ENCODE measurements around the gene PRPF19. TPM values are rescaled to one million over a fixed set of nuclear protein-coding genes. Genes with fewer than 3 reads are reported as not detected.

Gene PRPF19
- total and polyA plus RNA-seq, 10 of the 15 experiments (the other 5 are each of a cell fraction or from before 2014, with no cell fraction given): 8.7 to 170 (median 61.3) TPM

- intact Hi-C loops (cut with micrococcal nuclease; ENCODE audit: unreplicated experiment) (no loop called here), in situ Hi-C loops (cut with MboI) (no loop called here)
- POLR2A ChIA-PET: interaction anchor here (0.7 to 1.1 kb wide), 2 partner anchors 19 to 31 kb away, joined by 3 to 4 read pairs; partner anchors contain the start of gene TMEM132A
- Histone ChIP-seq H3K27ac (ENCODE audit: control insufficient read depth, insufficient read depth) (no peak overlapping the region), H3K79me2 (ENCODE audit: control insufficient read depth, insufficient read depth, low read length) (peaks cover 32% of the 10 kb centered on the region), H2AFZ (ENCODE audit: control insufficient read depth, low read depth, low read length) (no peak overlapping the region), H3K4me2 (ENCODE audit: control insufficient read depth, insufficient read depth) (peak overlapping the region; percentile 1; the same call in 1 of the 2 replicates), H3K27me3 (replicated peaks in 1 of 2; ENCODE audit: control insufficient read depth in 2 of 2, insufficient read depth in 2 of 2, low read length in 1 of 2) (no peaks in the 10 kb centered on the region), H3K36me3 (ENCODE audit: control insufficient read depth in 2 of 2, insufficient read depth in 2 of 2, low read length in 1 of 2) (peaks cover 27 to 28% of the 10 kb centered on the region in 2 experiments), H3K4me1 (ENCODE audit: control insufficient read depth, insufficient read depth, low read length) (peaks cover 20% of the 10 kb centered on the region), H3K9me3 (replicated peaks; ENCODE audit: control insufficient read depth, insufficient read depth, low read length) (no peaks in the 10 kb centered on the region), H3K4me3 (no peak overlapping the region), H3K9ac (ENCODE audit: control insufficient read depth, insufficient read depth, low read length) (no peak overlapping the region), H4K20me1 (ENCODE audit: control insufficient read depth, insufficient read depth) (no peaks in the 10 kb centered on the region; the same call in none of the 2 replicates)
- ATAC-seq (no peak), FAIRE-seq (no peak), DNase-seq (ENCODE audit: low read depth, low spot score) (no peak)
- 86% methylated on average over 9 of the region's 9 CpGs for whole genome bisulfite sequencing (ENCODE audit: insufficient coverage, insufficient replicate concordance, low lambda C conversion rate, missing lambda C conversion rate)
- BruUV-seq (replicated peaks): no TSS peak
- CTCF ChIA-PET: interaction anchor here (0.5 kb wide), 1 partner anchor 137 kb away, joined by 3 read pairs; no protein-coding TSS in a partner anchor
- SMC1A ChIA-PET (ENCODE audit: uncharacterized antibody, unreplicated experiment): interaction anchor here (0.6 kb wide), 1 partner anchor 29 kb away, joined by 3 read pairs; the partner anchor contains the start of gene TMEM109
- TF ChIP-seq PML (IDR thresholded peaks at IDR 0.05; ENCODE audit: low read length) (no peak), SREBF2 (IDR thresholded peaks at IDR 0.05; ENCODE audit: low read length) (no peak), SMARCA5 (IDR thresholded peaks at IDR 0.05) (no peak), ATF2 (IDR thresholded peaks at IDR 0.05; ENCODE audit: low read length) (no peak), SMAD1 (IDR thresholded peaks at IDR 0.05; ENCODE audit: low read depth, partially characterized antibody) (no peak), TCF12 (IDR thresholded peaks at IDR 0.05; ENCODE audit: low read depth, low read length) (no peak), ZNF24 (IDR thresholded peaks at IDR 0.05) (no peak), WRNIP1 (IDR thresholded peaks at IDR 0.05; ENCODE audit: borderline replicate concordance, low read depth, low read length) (no peak), CREB1 (IDR thresholded peaks at IDR 0.05; ENCODE audit: low read depth) (no peak)
- RAD21 ChIA-PET (ENCODE audit: unreplicated experiment): no interaction called here
Observed at GRCh38 chr11:60942970-60943565, 36.7 kb upstream of the PRPF19 start.

Data from GM12878 (cell line).